ENCODE results near the gene MPC1L. TPM values are rescaled to one million over a fixed set of nuclear protein-coding genes. Genes with fewer than 3 reads are reported as not detected.

MPC1L gene
- total RNA-seq, 1 experiment from 2014 or later = not detected

DNA sequence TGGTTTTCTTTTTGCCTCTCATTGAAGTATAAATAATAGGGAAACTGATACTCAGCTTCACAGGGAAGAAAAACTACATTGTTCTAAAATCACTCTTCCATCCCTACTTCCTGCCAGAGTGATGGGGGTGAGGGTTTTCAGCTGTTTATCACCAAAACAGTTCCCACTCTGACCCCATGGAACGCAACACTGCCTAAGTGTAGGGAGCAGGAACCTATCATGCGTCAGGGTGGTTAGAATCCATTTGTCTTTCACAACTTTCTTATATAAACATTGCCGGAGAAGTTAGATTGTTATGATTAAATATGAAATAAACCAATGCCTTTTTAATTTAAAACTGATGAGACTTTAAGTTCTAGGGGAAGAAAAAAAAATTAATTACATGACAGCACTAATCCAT, 15.8 kb upstream of the MPC1L start:
- Histone ChIP-seq H2AFZ (ENCODE audit: low read depth, low read length, poor library complexity, severe bottlenecking) (no peak overlapping the region), H3K36me3 (ENCODE audit: control insufficient read depth in 1 of 2, insufficient read depth in 2 of 2, low read length in 2 of 2) (no peaks in the 10 kb centered on the region), H3K4me3 (replicated peaks in 1 of 2; ENCODE audit: low read depth in 1 of 2, low read length in 2 of 2) (no peak overlapping the region), H3K79me2 (ENCODE audit: insufficient read depth, low read length) (no peaks in the 10 kb centered on the region), H3K27me3 (ENCODE audit: insufficient read depth, low read length) (no peaks in the 10 kb centered on the region), H3K9me3 (ENCODE audit: control insufficient read depth in 1 of 2, insufficient read depth in 1 of 2, low read depth in 1 of 2, low read length in 2 of 2) (no peaks in the 10 kb centered on the region), H4K20me1 (ENCODE audit: insufficient read depth) (no peaks in the 10 kb centered on the region), H3K9ac (ENCODE audit: low read length) (no peak overlapping the region), H3K9me2 (ENCODE audit: insufficient read depth) (no peaks in the 10 kb centered on the region), H3K27ac (ENCODE audit: low read depth, low read length) (no peak overlapping the region), H3K4me1 (ENCODE audit: control insufficient read depth in 1 of 2, insufficient read depth in 2 of 2, low read length in 2 of 2) (no peaks in the 10 kb centered on the region), H3K4me2 (ENCODE audit: low read length) (no peak overlapping the region)
- intact Hi-C loops (cut with micrococcal nuclease) = no loop called here
- CTCF ChIA-PET = no interaction called here
- ATAC-seq (no peak), DNase-seq (ENCODE audit: low read depth, low spot score) (no peak)
- TF ChIP-seq EZH2phosphoT487 (IDR thresholded peaks at IDR 0.05; ENCODE audit: borderline replicate concordance) (no peak), SRF (IDR thresholded peaks at IDR 0.05; ENCODE audit: low read depth) (no peak), CEBPB (IDR thresholded peaks at IDR 0.05; ENCODE audit: low read depth) (no peak), FOSL1 (IDR thresholded peaks at IDR 0.05; ENCODE audit: low read depth) (no peak), ELF1 (IDR thresholded peaks at IDR 0.05; ENCODE audit: borderline replicate concordance, low read depth) (no peak), YY1 (IDR thresholded peaks at IDR 0.05; ENCODE audit: extremely low read depth, insufficient replicate concordance, low read depth, low read length) (no peak), SIN3A (IDR thresholded peaks at IDR 0.05; ENCODE audit: low read depth) (no peak)
- TF ChIP-seq, protein P1, sequence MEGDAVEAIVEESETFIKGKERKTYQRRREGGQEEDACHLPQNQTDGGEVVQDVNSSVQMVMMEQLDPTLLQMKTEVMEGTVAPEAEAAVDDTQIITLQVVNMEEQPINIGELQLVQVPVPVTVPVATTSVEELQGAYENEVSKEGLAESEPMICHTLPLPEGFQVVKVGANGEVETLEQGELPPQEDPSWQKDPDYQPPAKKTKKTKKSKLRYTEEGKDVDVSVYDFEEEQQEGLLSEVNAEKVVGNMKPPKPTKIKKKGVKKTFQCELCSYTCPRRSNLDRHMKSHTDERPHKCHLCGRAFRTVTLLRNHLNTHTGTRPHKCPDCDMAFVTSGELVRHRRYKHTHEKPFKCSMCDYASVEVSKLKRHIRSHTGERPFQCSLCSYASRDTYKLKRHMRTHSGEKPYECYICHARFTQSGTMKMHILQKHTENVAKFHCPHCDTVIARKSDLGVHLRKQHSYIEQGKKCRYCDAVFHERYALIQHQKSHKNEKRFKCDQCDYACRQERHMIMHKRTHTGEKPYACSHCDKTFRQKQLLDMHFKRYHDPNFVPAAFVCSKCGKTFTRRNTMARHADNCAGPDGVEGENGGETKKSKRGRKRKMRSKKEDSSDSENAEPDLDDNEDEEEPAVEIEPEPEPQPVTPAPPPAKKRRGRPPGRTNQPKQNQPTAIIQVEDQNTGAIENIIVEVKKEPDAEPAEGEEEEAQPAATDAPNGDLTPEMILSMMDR (IDR thresholded peaks at IDR 0.05 in 2 of 3, conservative IDR thresholded peaks at IDR 0.05 in 1 of 3; ENCODE audit: borderline replicate concordance in 1 of 3, insufficient read depth in 1 of 3, low read depth in 2 of 3, low read length in 2 of 3) = no peak
- no TSS peak for BruUV-seq (replicated peaks)
- RAD21 ChIA-PET (ENCODE audit: low non-redundant PET in 1 of 2, low total read pairs in 2 of 2, uncharacterized antibody in 2 of 2, unreplicated experiment in 2 of 2) = no interaction called here
- POLR2A ChIA-PET = no interaction called here

DNA sequence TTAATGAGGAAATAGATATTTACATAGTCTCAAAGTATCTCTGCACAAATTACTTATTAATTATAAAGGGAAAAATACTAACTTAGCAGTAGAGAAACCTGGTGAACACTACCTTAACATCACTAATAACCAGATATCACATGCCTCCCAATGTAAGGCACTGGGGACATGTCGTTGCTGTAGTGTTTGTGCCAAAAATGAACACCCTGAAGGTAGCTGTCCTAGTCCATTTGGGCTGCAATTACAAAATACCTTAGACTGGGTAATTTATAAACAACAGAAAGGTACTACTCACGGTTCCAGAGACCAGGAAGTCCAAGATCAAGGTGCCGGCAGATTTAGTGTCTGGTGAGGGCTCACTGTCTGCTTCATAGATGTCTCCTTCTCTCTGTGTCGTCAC, 10.7 kb upstream of the MPC1L start:
- no peaks in the 10 kb centered on the region for H3K9me2 ChIP-seq (ENCODE audit: insufficient read depth)
- ATAC-seq (no peak), DNase-seq (ENCODE audit: low read depth, low spot score) (no peak)
- no peaks in the 10 kb centered on the region for H3K79me2 ChIP-seq (ENCODE audit: insufficient read depth, low read length)
- ChIA-PET CTCF (no interaction called here), RAD21 (ENCODE audit: low non-redundant PET in 1 of 2, low total read pairs in 2 of 2, uncharacterized antibody in 2 of 2, unreplicated experiment in 2 of 2) (no interaction called here), POLR2A (no interaction called here)
- H3K9ac ChIP-seq (ENCODE audit: low read length) = no peak overlapping the region
- no peaks in the 10 kb centered on the region for H3K36me3 ChIP-seq (ENCODE audit: control insufficient read depth in 1 of 2, insufficient read depth in 2 of 2, low read length in 2 of 2)
- H3K9me3 ChIP-seq (ENCODE audit: control insufficient read depth in 1 of 2, insufficient read depth in 1 of 2, low read depth in 1 of 2, low read length in 2 of 2) = no peaks in the 10 kb centered on the region
- no peaks in the 10 kb centered on the region for H3K4me1 ChIP-seq (ENCODE audit: control insufficient read depth in 1 of 2, insufficient read depth in 2 of 2, low read length in 2 of 2)
- no peak overlapping the region for H3K4me2 ChIP-seq (ENCODE audit: low read length)
- no peak overlapping the region for H2AFZ ChIP-seq (ENCODE audit: low read depth, low read length, poor library complexity, severe bottlenecking)
- no peak overlapping the region for H3K27ac ChIP-seq (ENCODE audit: low read depth, low read length)
- H3K27me3 ChIP-seq (ENCODE audit: insufficient read depth, low read length) = no peaks in the 10 kb centered on the region
- no peak overlapping the region for H3K4me3 ChIP-seq (replicated peaks in 1 of 2; ENCODE audit: low read depth in 1 of 2, low read length in 2 of 2)
- no peaks in the 10 kb centered on the region for H4K20me1 ChIP-seq (ENCODE audit: insufficient read depth)
- TF ChIP-seq, protein P2, sequence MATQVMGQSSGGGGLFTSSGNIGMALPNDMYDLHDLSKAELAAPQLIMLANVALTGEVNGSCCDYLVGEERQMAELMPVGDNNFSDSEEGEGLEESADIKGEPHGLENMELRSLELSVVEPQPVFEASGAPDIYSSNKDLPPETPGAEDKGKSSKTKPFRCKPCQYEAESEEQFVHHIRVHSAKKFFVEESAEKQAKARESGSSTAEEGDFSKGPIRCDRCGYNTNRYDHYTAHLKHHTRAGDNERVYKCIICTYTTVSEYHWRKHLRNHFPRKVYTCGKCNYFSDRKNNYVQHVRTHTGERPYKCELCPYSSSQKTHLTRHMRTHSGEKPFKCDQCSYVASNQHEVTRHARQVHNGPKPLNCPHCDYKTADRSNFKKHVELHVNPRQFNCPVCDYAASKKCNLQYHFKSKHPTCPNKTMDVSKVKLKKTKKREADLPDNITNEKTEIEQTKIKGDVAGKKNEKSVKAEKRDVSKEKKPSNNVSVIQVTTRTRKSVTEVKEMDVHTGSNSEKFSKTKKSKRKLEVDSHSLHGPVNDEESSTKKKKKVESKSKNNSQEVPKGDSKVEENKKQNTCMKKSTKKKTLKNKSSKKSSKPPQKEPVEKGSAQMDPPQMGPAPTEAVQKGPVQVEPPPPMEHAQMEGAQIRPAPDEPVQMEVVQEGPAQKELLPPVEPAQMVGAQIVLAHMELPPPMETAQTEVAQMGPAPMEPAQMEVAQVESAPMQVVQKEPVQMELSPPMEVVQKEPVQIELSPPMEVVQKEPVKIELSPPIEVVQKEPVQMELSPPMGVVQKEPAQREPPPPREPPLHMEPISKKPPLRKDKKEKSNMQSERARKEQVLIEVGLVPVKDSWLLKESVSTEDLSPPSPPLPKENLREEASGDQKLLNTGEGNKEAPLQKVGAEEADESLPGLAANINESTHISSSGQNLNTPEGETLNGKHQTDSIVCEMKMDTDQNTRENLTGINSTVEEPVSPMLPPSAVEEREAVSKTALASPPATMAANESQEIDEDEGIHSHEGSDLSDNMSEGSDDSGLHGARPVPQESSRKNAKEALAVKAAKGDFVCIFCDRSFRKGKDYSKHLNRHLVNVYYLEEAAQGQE (IDR thresholded peaks at IDR 0.05; ENCODE audit: low read depth) = no peak
- TF ChIP-seq EZH2 (IDR thresholded peaks at IDR 0.05) (no peak), FOSL1 (IDR thresholded peaks at IDR 0.05; ENCODE audit: low read depth) (no peak), TCF7L2 (IDR thresholded peaks at IDR 0.05; ENCODE audit: borderline replicate concordance, extremely low read depth, insufficient read depth, insufficient read length) (no peak), ZNF274 (IDR thresholded peaks at IDR 0.05; ENCODE audit: low read depth, low read length) (no peak), ELF1 (IDR thresholded peaks at IDR 0.05; ENCODE audit: borderline replicate concordance, low read depth) (no peak), JUND (IDR thresholded peaks at IDR 0.05) (no peak), EZH2phosphoT487 (IDR thresholded peaks at IDR 0.05; ENCODE audit: borderline replicate concordance) (no peak)
- intact Hi-C loops (cut with micrococcal nuclease) = no loop called here
- BruUV-seq (replicated peaks) = no TSS peak
